ENCODE results near the gene COL21A1.
"Not testable (repeated sequence)": the region's sequence is repeated elsewhere in the genome, so short reads cannot be mapped to it uniquely, and the experiment has no call there.

The COL21A1 gene

GRCh38 chr6:56246881-56247653, at the start of gene COL21A1:
COL21A1 (minus strand) TSS chr6:56247580; CDS start chr6:56182618, 64,962 bp downstream.
- no peak for DNase-seq

DNA sequence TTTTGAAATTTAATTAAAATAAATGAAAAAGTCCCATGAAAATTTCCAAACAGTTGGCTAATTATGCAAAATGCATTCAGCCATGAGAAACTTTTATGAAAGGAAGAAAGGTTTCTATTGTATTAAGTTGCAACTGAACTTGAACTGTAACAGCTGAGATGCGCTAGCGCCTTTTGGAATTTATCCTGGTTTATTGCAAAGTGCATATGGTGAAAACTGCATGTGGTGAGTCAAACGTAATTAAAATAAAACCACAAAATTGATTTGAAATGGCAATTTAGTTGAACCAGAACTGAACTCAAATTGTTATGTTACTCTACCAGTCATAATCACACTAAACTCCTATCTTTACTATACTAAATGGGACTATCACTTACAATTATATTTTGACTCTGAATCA, 46.4 kb upstream of the COL21A1 start:
- no peak for DNase-seq

DNA sequence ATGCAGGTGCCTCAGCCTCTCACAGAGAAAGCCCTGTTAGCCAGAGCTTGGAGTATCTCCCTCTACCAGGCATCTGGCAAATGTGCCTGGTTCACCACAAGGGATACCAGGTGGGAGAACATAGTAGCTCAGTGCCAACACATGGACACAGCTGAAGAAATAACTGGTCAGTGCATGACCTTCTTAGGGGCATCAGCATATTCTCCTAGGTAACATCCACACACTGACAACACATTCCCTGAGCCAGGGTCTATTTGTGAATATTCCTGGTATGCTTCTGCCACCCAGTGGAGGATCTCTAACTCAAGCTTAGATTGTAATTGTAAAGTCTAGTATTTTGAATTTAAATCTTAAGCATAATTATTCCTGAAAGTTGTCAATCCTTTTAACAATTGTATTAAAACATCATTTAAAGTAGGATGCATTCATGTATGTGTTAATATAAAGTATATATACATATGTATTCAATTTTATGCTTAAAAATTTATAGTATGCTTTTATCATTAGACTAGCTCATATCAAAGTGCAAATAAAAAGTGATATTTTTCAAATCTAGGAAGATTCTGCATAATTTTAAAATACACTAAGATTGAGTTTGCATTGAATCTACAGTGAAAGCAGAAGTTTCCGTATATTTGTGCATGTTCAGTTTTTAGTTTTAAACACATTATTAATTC, 45.3 kb upstream of the COL21A1 start:
- no peak for DNase-seq

DNA sequence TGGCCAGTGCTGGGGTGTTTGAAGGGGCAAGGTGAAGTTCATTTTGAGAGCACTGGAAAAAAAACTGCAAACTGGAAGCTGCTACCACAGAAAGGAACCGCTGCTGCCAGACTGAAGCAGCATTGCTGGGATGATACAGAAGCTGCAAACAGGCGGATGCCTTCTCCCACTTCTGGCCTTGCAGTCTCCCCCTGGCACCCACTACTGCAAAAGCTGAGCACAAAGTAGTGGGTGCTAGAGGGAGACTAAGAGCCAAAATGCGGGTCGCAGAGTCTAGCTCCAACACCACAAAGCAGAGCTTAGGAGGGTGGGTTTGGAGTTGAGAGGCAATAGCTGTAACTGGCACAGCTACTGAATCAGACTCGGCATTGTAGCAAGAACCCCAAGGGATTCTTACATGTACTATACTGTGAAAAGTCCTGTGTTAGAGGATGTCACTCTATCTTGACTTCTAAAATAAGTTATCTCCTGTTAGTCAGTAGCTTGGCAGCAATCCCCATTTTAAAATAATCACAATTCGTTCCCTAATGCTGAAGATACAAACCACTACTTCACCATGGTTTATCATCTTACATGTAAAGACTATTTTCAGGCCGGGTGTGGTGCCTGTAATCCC, 44.0 kb upstream of the COL21A1 start:
- no peak for DNase-seq

- DNase-seq = no peak
These were observed 42.3 kb upstream of the COL21A1 start for GRCh38 chr6:56289721-56290120.

- DNase-seq = no peak
These were observed 41.0 kb upstream of the COL21A1 start for GRCh38 chr6:56288347-56288746.

GRCh38 chr6:56282391-56282790, 35.0 kb upstream of the COL21A1 start:
- DNase-seq = no peak

DNA sequence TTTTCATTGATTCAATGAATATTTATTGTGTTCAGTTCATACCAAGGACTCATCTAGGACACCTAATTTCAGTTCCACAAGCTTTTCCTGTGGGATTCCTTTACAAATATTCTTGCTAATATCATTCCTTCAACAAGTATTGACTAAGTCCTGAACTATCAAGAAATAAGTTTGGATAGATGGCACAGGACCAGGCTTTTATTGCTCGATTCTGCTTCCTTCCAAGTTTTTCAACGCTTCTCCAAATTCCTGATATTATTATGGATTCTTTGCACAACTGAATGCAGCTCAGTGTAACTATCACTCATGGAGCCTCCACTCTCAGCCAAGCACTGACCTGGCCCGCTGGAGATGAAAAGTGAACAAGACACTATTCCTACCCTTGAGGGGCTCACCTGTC, 32.7 kb upstream of the COL21A1 start:
- no peak for DNase-seq

GRCh38 chr6:56279331-56280080, 32.1 kb upstream of the COL21A1 start:
- DNase-seq = no peak

DNA sequence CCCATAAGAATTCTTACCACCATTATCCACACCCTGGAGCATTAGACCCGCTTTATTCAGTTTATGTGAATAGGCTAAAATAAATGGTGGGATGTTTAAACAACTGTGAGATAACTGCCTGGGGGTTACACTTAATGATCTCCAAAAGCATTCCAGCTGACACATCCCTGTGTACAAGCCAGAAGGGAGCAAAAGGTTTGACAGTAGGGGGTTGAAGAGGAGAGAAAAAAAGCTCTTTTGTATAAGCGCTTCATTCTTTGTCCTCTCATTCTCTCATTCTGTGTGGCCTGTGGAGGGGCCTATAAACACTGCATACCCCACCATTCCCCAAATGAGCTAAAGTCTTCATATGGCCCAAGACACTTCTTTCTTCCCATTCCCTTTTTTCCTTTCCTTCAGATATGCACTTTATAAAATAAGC, 30.8 kb upstream of the COL21A1 start:
- no peak for DNase-seq

GRCh38 chr6:56270812-56271441, 23.5 kb upstream of the COL21A1 start:
- DNase-seq = no peak

DNA sequence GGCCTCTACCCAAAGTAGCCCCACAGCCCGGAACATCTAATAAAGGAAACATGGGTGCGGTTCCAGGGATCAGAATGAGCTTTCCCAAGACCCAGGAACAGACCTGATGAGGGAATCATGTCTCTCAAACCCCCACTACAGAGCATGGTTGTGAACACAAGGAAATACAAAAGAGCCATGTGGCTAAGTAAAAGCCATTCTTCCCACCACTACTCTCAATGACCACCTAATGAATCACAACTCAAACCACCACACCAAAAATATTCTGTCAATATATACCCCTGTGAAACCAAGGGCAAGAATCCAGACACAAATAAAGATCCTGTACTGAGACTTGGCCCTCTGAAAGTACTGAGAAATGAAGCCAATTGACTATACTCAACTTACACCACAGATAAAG, 20.9 kb upstream of the COL21A1 start:
- no peak for DNase-seq

DNA sequence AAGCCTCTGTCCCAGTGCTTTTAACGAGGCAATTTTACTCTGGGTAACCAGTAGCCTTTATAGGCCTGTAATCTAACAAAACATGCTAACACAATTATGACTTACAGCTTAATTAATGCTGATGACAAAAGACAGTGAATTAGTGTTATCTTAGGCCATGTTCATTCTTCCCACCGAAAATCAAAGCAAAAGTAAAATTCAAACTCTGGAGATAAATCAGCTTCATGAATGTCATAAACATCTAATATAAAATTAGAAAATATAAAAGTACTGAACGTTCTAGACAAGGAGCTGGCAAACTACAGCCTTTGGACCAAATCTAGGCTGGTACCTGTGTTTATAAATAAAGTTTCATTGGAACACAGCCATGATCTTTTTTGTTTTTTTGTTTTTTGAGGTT, 18.6 kb upstream of the COL21A1 start:
- DNase-seq = no peak

- DNase-seq = no peak
These were observed 16.4 kb upstream of the COL21A1 start for GRCh38 chr6:56263596-56264315.

GRCh38 chr6:56260593-56260992, 13.2 kb upstream of the COL21A1 start:
- DNase-seq = not testable (repeated sequence)

DNA sequence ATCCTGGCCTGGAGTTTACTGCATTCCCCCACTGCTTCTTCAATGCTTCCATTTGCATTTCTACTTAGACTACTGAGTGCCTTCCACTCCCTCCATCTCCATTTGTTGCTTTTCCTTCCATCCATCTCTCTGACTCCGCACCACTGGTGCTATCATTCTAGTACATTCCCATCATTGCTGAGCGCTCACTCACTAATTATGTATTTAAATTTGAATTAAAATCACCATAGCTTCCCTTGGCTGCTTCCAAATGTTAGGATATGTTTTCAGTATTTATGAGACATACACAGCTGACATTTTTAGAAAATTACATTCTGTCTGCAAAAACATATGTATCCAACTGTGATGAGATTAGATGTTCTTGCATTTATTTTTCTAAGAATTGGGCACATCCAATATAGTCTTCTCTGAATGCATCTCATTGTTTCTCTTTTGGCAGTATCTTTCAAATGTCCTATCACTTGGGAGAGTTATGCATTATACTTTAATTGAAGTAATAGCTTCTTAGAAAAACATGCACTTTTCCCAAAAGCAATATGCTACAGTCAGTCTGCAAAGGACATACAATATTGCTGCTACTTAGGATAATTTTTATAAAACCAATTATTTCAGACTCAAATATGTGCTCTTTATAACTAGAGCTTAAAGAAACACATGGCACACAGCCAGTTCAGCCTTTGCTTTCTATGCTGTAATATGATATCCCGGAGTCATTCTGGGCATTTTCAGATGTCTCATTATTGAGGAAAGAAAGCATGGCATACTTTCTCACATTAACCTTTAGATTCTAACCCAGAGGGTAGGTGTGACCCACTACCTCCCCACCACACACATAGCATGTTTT, 12.1 kb upstream of the COL21A1 start:
- DNase-seq = no peak

GRCh38 chr6:56255349-56255748, 8.0 kb upstream of the COL21A1 start:
- DNase-seq = no peak

- DNase-seq = no peak
These were observed 2.9 kb upstream of the COL21A1 start for GRCh38 chr6:56250266-56250665.

- no peak for DNase-seq
These were observed 308 bp upstream of the COL21A1 start for GRCh38 chr6:56247654-56248122.

DNA sequence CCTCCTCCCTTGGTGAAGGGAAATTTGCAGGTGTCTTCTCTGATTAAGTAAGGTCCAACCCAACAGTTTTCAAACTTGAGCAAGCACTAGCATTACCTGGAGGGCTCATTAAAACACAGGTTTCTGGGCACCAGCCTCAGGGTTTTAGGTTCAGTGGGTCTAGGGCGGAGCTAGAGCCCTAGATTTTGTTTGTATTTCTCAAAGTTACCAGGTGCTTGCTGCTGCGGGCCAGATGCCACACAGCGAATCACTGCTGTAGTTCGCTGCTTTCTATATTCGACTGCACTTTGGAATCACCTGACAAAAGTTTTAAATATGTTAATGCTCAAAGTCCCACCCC, 869 bp downstream of the COL21A1 start:
- DNase-seq = no peak

DNA sequence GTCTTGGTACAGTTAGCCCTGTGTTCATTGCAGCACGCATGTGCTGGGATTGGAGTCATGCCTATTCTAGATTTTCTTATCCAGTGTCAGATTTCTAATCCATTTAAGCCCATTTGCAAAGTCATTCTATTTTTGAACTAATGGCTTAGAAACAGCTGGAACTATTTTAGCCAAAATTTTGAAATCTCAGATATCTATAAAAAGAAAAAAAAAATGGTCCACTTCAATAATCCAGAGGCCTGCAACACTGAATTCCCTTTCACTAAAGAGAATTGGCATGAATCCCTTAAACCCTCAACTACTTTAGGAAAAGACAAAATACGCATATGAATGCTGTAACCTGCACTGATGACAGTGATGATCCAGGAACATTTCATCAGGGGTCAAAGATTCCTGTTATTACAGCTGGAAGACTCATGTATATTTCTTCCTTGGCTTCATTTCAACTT, 1.5 kb downstream of the COL21A1 start:
- DNase-seq = no peak

Data from activated CD8-positive, alpha-beta memory T cell treated with anti-CD3 and anti-CD28 coated beads, Interleukin-2, amount 50 U/mL, for 48 hours (primary cell).